NOMO-1 treated with dmso at 0.1 percent for 144 hours (cell line): ENCODE results near the gene ERC2.
"Not testable (repeated sequence)": the region's sequence is repeated elsewhere in the genome, so short reads cannot be mapped to it uniquely, and the experiment has no call there.

Source experiments
- DNase-seq: peaks from one replicate; lab custom pipeline; 2025; ENCODE audit not compliant: unreplicated experiment; lab: John Stamatoyannopoulos, UW

The ERC2 gene

DNA sequence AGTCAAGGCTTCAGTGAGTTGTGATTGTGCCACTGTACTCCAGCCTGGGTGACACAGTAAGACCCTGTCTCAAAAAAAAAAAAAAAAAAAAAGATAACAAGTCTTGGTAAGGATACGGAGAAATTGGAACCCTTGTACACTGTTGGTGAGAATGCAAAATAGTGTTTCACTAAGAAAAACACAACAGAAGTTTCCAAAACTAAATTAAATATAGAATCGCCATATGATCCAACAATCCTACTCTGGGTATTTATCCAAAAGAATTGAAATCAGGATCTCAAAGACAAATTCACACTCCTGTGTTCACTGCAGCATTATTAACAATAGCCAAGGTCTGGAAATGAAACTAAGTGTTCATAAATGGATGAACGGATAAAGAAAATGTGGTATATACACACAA lies 149.4 kb downstream of the ERC2 start:
- no peak for DNase-seq

DNA sequence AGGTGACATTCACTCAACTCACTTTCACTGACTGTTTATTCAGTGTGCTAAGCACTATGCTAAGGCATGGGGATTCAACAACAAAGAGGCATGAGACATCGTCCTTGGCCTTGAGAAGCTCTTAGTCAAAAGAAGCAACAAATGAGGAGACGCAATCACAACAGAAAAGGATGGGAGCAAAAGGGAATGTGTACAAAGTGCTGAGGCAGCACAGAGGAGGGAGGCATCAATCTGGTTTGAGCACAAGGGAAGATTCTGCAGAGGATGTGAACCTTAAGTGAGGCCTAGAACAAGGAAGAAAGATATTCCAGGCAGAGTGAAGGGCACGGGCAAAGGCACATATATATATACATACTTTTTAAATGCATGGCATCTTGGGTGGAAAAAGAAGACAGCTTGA lies 151.3 kb downstream of the ERC2 start:
- no peak for DNase-seq

DNA sequence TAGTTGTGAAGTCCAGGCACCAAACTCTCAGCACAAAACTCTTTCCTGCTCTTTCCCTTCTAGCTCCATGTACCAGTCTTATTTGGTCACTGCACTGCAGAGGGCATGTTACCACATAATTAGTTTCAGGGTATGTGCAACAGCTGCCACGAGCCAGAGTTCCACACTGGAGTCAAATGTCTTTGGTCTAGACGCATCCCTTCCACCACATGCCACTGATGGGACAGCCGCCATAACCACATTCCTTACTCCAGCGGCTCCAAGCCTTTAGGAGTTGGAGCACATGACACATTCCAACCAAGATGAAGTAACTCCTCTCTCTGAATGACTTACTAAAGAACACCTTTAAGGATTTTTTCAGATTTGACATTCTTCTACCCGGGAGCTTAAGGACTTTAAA lies 153.4 kb downstream of the ERC2 start:
- no peak for DNase-seq

DNA sequence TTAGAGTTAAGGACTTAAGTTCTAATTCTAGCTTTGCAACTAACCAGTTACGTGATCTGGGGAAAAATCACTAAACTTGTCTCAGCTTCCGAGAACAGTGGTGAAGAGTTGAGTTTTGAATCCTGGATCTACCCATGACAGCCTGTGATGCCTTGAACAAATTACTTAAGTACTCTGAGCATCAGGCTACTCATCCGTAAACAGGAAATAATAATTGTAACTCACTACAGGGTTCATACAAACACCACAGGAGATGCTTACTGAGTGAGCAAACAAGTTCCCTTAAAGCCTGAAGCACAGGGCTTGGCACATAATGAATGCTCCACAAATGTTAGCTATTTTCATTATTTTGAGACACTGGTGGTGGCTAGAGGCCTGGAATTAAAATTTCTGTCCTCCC lies 158.8 kb downstream of the ERC2 start:
- no peak for DNase-seq

DNA sequence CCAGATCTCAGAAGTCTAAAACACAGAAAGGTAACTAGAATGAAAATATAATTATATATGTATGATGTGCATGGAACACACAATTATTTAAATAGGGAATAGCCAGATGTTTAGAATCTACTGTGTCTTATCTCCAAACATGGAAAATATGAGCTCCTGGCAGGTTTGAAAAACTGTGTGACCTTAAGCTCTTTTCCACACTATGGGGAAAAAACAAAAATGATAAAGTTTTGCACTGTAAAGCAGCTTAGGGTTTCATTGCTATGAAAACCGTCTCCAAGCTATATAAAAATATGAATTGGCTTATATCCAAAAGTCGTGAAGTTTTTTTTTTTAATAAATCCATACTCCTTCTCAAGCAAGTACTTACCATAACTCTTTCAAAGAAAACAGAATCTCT lies 159.8 kb downstream of the ERC2 start:
- no peak for DNase-seq

DNA sequence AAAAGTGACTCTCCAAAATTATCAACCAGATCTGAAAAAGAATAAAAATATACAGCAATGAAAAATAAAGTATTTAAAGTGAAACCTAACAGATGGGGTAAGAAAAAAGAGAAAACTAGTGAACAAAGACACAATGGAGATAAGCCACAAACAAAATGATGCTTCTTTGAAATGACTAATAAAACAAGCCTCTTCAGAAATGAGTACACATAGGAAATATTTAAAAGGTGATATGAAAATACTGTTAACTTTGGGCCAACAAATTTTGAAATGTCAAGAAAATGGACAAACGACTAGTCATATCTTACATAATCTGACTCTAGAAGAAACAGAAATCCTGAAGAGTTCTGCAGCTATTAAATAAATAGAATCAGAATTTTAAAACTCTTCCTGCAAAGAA lies 164.2 kb downstream of the ERC2 start:
- no peak for DNase-seq

DNA sequence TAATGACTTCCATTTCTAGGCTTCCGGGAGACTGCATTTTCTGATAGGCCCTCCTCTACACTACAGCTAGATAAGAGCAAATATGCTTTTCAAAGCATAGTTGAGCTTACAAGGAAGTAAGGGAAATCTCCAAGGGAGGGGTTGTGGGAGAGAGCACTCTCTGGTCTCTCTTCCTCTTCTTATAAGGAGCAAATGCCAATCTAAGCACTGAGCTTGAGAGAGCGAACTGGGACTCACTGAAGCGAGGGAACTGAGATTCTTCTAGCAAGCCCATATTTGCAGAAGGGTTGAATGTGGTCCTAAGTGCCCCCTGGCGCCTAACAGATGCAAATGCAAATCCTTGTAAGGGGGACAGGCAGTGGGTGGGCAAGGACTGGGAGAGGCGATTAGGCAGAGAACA lies 164.8 kb downstream of the ERC2 start:
- DNase-seq, result peak; percentile 76

DNA sequence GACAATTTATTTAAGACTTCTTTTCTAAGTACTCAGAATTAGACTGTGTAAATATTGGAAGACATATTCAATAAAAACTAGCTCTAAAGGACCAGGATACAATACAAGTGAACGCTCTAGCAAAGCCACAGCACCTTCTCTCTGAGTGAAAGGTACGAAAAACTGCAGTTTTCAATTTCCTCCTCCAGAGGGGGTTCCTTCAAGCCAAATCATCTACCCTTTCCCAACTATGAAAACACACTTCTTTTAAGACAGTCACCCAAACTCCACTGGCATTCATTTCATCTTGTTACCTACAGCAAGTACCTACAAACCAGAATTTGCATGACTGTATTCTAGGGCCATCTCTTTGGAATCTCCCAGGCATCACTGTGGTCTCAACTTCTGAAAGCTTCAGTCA lies 165.8 kb downstream of the ERC2 start:
- no peak for DNase-seq

DNA sequence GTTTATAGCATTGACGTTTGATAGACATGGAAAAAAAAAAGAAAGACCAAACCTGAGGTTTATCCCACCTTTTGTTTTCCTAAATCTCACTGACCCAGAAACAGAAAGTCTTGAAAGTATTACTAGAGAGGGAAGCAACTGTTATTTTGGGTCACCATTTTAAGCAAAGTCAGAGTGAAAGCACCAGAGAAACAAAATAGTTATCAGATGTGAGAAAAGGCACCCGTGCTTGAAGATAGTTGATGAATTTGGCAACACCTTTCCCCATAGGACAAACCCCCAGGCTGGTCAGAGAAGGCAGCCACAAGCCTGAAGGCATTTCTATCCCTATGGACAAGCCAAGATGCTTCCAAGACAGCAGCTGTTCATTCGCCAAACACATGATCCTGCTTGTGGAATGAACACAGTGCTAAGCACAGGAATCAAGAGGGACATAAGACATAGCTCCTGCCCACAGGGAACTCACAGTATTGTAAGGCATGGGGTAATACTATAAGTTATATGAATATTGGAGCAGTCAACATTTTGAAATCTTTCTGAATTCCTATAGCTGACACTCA lies 170.9 kb downstream of the ERC2 start:
- no peak for DNase-seq

DNA sequence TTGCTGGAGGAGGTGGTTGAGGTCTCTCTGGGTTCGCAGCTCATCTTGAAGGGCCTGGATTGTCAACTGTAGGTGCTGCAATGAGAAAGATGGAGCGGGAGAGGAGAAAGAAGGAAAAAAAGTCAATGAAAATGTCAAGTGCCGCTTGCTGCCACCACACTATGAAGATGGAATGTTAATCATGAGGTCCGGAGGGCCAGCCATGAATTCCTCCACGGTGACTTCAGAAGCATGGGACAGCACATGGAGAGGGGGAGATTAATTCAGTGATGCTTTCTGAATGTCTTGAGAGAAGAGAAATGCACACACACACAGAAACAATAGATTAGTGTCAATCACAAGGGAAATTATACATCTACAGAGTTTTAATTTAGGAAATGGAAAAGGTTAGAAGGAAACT lies 171.9 kb downstream of the ERC2 start:
- no peak for DNase-seq

DNA sequence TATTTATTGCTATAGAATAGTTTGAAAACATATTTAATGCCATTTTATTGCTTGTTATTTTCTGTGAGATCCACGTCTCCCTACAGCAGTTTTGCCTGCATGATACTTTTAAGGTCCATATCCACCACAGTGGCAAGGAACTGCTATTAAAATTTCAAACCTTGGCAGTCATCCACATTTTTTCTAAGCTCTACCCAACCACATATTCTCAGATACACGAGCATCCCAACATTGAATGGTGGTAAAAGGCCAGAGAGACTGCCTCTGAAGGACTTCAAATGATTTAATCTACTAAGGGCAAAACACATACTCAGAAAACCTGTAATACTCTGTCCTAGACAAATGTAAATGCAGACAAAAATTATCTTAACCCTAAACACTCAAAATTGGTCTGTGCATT lies 173.1 kb downstream of the ERC2 start:
- DNase-seq, result no peak

DNA sequence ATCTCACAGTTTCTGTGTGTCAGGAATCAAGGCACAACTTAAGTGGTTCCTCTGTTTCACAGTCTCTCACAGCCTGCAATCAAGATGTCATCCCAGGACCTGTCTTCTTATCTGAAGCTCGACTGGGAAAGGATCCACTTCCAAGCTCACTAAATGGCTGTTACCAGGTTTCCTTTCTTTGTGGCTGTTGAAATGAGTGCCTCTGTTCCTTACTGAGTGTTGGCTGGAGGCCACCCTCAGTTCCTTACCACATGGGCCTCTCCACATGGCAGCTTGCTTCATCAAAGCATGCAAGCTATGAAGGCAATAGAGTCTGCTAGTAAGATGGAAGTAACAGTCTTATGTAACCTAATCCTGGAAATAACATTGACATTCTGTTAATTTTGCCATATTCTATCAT lies 174.0 kb downstream of the ERC2 start:
- DNase-seq, result no peak

DNA sequence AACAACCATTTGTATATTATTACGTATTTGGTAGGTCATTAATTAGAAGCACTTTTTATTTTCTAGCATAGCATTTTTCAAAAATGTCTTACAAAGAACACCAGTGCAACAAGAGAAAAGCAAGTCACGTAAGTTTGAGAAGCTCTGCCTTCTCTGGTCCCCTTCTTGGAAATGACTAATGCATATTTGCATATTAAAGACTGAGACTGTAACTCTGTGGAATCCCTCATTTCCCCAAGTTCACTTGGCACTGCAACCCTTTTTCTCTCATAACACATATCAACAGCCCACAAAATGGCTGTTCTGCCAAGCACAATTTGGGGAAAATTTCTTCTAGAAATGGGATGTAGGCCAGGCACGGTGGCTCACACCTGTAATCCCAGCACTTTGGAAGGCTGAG lies 176.3 kb downstream of the ERC2 start:
- DNase-seq, result no peak

DNA sequence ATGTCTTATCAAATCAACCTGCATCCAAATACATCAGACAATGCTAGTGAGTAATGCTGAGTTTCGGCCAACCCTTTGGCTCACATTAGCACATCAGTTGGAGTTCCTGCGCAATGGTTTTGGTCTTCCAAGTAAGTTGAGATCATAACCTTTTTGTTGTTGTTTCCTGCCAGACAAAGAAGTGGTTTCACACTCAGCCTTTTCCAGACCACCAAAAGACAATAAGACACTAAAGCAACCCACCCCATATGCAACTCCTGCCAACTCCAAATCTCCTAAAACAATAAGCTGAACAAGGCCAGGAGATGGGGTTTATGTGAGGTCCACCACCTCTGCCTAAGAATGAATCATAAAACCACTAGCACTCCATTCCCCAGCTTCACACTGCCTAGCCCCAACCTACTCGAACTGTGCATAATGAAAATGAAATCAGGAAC lies 177.0 kb downstream of the ERC2 start:
- no peak for DNase-seq

DNA sequence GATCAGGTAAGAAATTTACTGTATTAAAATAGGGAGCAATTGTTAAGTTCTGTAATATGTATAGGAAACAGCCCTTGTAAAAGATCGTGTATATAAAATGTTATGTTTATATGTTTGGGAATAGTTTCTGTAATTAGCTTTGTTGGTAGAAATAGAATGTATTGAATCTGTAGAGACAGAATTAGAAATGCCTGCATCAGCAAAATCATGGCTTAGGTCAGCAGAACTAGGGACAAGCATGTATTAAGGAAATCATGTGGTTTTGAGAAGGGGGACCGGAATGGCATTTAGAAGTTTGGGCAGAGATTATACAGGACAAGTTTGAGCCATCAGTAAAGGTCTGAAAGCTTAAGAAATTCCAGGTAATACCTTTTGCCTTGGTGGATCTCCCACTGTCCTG lies 177.9 kb downstream of the ERC2 start:
- DNase-seq, result no peak

DNA sequence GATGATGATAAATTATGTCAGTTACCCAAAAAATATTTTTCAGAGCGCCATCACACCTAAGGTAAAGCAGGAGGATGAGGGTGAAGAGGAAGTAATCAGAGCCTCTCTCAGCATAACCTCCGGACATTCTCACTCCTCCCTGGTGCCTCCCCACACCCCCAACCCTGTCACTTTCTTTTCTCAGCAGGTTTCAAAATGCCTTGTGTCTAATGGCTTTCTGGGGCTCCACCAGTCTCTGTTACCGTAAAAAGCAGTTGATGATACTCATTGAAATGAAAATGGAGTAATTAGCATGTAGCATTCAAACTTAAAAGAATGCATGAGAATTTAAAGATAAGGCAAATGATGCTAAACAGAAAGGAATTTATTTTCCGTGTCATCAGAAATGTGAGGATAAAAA lies 180.0 kb downstream of the ERC2 start:
- no peak for DNase-seq

DNA sequence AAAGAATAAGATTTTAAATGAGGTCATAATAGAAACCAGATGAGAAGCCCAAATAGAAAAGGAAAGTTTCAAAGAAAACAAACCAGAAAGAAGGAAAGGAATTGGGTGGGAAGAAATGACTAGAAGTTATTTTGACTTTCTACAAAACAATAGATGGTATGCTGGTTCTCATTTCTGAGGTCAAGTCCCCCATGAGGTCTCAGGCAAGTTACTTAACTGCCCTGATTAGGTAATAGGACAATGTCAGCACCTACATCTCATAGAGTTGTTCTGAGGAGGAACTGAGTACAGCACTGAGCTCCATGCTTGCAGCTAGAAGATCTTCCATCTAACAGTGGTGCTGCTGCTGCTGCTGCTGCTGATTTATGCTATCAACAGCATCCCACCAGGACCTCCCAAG lies 185.9 kb downstream of the ERC2 start:
- DNase-seq, result no peak

DNA sequence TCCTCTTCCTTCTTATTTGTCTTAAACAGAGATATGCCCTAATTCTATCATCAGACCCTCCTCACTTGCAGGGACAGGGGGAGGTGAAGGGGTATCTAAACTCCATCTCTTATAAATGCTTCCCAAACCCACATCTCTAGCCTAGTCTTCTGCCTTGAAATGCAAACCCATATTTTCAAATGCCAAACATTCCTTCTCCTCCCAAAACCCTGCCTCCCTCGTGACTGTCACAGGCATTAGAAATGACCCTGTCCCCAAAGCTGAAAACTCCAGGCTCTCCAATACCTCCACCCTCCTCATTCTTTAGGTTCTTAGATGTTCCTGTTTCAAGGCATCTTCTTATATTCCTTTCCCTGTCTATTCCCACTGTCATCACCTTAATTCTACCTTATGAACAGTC lies 191.0 kb downstream of the ERC2 start:
- DNase-seq, result no peak

DNA sequence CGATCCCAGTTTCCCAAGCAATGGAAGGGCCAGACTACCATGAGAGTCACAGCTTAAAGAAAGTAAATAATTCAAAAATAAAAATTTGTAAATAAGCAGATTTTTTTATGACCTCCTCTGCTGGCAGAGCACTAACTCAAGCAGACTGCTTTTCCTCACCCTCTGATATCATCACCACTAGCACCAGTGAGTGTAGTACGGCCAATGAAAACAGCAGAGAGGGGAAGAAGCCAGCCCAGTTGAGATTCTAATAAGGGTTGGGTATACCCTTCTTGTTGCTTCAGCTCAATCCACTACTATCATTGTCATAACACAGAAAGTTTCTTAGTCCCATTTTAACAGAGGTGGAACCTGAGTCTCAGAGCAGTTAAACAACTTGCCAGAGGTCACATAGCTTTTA lies 193.1 kb downstream of the ERC2 start:
- no peak for DNase-seq

DNA sequence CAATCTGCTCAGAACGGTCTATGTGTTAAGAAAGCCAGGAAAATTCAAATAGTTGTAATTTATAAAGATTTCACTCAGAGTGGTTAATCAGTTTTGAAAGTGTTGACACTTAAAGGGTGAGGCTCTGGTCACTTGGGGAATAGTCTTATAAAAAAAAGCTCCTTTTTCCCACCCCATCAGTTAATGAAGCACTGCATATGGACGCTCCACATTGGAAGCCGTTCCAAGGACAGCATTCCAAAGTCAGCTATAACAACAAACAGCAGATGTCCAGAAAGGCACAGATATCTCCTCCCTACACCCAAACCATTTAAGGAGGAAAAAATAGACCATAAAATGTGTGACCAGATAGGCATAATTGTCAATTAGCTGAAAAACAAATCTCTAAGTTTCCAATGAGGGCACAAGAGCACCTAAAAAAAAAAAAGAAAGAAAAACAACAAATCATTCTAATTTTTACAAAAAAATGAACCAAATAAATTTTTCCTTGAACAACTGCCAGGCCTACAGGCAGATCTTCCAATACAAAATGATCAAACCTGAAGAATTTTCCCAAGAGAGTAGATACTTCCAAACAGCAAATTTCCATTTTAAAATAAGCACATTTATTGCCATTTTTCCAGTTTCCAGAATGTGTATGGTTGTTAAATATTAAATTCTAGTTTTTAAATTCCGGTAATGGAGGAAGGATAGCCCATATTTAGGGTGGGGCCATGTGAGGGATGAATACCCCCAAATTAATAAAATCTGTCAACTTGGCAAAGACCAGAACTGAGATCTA lies 198.3 kb downstream of the ERC2 start:
- no peak for DNase-seq

DNA sequence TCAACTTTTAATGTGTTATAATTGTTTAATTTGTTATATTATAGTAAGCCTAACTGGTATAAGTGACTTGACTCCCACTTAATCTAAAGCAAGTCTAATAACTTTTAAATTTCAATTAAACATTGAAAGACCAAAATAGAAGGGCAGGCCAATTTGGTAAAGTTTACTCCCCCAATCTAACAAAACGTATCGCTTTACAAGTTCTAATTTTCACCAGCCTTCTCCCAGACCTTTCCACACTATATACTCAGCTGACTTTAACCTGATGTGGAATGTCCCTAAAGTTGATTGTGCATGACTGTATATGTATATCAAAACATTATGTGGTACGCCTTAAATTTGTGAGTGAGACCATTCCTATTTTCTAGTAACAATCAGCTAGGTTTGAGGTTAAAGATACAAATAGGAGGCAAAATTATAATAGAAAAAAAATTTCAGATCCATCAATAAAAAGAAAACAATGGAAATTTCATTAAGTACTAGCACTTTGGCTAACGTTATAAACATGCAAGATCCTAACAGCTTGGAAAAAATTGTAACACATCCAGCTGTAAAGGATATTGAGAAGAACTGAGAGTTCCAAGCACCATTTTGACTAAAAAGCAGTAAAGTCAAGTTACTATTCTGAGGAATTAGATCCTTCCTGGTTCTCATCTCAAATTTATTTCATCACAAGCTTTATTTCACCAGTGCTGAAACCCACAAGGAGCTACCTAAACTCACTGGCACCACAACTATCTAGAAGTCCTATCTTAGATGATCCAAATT lies 199.5 kb downstream of the ERC2 start:
- DNase-seq, result no peak

DNA sequence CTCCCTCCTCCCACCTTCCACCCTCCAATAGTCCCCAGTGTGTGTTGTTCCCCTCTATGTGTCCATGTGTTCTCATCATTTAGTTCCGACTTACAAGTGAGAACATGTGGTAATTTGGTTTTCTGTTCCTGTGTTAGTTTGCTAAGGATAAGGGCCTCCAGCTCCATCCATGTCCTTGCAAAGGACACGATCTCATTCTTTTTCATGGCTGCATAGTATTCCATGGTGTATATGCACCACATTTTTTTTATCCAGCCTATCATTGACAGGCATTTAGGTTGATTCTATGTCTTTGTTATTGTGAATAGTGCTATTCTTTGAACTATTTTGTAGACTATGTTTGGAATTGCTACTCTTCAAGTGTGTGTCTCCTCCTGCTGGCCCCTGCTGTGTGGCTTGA lies 206.4 kb downstream of the ERC2 start:
- not testable (repeated sequence) for DNase-seq
